ENCODE data around the gene PRDM1. TPM values are rescaled to one million over a fixed set of nuclear protein-coding genes. Genes with fewer than 3 reads are reported as not detected.

The PRDM1 gene
- polyA plus RNA-seq (2013, experiment 1 of 2; ENCODE audit: insufficient read length): 4.7 TPM
- 4.7 TPM for polyA plus RNA-seq (2013, experiment 2 of 2; ENCODE audit: insufficient read length)

GRCh38 chr6:106085984-106086813 is at the start of gene PRDM1:
Gene PRDM1 (plus strand): TSS chr6:106086336. CDS start chr6:106086554, 218 bp downstream.
- DNase-seq: peak; percentile 63

- peak; percentile 63 for DNase-seq
Observed at GRCh38 chr6:106037060-106037459, 49.1 kb upstream of the PRDM1 start.

GRCh38 chr6:106039897-106040592 is 46.1 kb upstream of the PRDM1 start:
- DNase-seq: no peak

- DNase-seq: no peak
Observed at GRCh38 chr6:106044151-106044550, 42.0 kb upstream of the PRDM1 start.

- DNase-seq: no peak
Observed at GRCh38 chr6:106045077-106045476, 41.1 kb upstream of the PRDM1 start.

GRCh38 chr6:106046116-106046853 is 39.9 kb upstream of the PRDM1 start:
- no peak for DNase-seq

GRCh38 chr6:106046854-106047200 is 39.3 kb upstream of the PRDM1 start:
- DNase-seq: no peak

- DNase-seq: no peak
Observed at GRCh38 chr6:106048336-106048735, 37.8 kb upstream of the PRDM1 start.

- no peak for DNase-seq
Observed at GRCh38 chr6:106050538-106050937, 35.6 kb upstream of the PRDM1 start.

- no peak for DNase-seq
Observed at GRCh38 chr6:106051226-106051625, 34.9 kb upstream of the PRDM1 start.

GRCh38 chr6:106053484-106054205 is 32.5 kb upstream of the PRDM1 start:
- no peak for DNase-seq

- DNase-seq: no peak
Observed at GRCh38 chr6:106055489-106055888, 30.6 kb upstream of the PRDM1 start.

- DNase-seq: no peak
Observed at GRCh38 chr6:106056060-106056745, 29.9 kb upstream of the PRDM1 start.

GRCh38 chr6:106056746-106057390 is 29.3 kb upstream of the PRDM1 start:
- no peak for DNase-seq

- DNase-seq: no peak
Observed at GRCh38 chr6:106059331-106059730, 26.8 kb upstream of the PRDM1 start.

GRCh38 chr6:106060167-106060566 is 26.0 kb upstream of the PRDM1 start:
- DNase-seq: no peak

- peak; percentile 68 for DNase-seq
Observed at GRCh38 chr6:106063448-106063850, 22.7 kb upstream of the PRDM1 start.

- peak; percentile 53 for DNase-seq
Observed at GRCh38 chr6:106064142-106064541, 22.0 kb upstream of the PRDM1 start.

- no peak for DNase-seq
Observed at GRCh38 chr6:106064756-106065155, 21.4 kb upstream of the PRDM1 start.

- peak; percentile 53 for DNase-seq
Observed at GRCh38 chr6:106066989-106067388, 19.1 kb upstream of the PRDM1 start.

- DNase-seq: peak; percentile 93
Observed at GRCh38 chr6:106069478-106069877, 16.7 kb upstream of the PRDM1 start.
